Measurements from ENCODE around the gene KASH5. TPM values are rescaled to one million over a fixed set of nuclear protein-coding genes. Genes with fewer than 3 reads are reported as not detected.
"Not testable (repeated sequence)": the region's sequence is repeated elsewhere in the genome, so short reads cannot be mapped to it uniquely, and the experiment has no call there.

The KASH5 gene
- polyA plus RNA-seq, 2 of the 4 experiments (the other 2 are of a cell fraction): 0.08 to 0.17 TPM

DNA sequence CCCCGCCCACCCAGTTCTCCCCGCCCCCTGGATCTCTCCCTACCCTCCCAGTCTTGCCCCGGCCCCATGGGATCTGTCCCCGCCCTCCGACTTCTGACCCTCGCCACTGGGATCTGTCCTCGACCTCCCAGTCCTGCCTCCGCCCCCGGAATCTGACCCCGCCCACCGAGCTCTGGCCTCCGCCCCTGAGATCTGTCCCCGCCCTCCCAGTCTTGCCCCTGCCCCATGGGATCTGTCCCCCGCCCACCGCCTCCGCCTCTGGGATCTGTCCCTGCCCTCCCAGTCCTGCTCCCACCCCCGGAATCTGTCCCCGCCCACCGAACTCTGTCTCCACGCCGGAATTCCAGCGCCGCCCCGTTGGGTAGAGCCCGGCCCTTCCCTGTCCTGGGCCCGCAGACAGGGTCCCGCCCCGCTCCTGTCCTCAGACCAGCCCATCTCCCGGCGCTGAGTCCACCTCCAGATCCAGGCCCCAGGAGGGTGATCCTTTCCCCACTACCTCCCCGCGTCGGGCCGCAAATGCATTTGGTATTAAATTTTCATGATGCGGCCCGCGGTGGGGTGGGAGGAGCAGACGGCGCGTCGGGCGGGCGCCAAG lies 54.8 kb downstream of the KASH5 start:
- POLR2A ChIA-PET: interaction anchor here (0.6 to 1.3 kb wide), 4 partner anchors 9 to 80 kb away, joined by 3 to 7 read pairs (median 6); partner anchors contain the start of genes ALDH16A1, PIH1D1 and TEAD2
- TF ChIP-seq, protein P1, sequence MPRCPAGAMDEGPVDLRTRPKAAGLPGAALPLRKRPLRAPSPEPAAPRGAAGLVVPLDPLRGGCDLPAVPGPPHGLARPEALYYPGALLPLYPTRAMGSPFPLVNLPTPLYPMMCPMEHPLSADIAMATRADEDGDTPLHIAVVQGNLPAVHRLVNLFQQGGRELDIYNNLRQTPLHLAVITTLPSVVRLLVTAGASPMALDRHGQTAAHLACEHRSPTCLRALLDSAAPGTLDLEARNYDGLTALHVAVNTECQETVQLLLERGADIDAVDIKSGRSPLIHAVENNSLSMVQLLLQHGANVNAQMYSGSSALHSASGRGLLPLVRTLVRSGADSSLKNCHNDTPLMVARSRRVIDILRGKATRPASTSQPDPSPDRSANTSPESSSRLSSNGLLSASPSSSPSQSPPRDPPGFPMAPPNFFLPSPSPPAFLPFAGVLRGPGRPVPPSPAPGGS (IDR thresholded peaks at IDR 0.05): 0 out of 3 replicates have a peak, but pooled peaks have one; percentile 31
- peak; percentile 69; the same call in 1 of the 2 replicates for TF ChIP-seq PHF8 (IDR thresholded peaks at IDR 0.05; ENCODE audit: borderline replicate concordance, low read depth)
- TF ChIP-seq, protein P2, sequence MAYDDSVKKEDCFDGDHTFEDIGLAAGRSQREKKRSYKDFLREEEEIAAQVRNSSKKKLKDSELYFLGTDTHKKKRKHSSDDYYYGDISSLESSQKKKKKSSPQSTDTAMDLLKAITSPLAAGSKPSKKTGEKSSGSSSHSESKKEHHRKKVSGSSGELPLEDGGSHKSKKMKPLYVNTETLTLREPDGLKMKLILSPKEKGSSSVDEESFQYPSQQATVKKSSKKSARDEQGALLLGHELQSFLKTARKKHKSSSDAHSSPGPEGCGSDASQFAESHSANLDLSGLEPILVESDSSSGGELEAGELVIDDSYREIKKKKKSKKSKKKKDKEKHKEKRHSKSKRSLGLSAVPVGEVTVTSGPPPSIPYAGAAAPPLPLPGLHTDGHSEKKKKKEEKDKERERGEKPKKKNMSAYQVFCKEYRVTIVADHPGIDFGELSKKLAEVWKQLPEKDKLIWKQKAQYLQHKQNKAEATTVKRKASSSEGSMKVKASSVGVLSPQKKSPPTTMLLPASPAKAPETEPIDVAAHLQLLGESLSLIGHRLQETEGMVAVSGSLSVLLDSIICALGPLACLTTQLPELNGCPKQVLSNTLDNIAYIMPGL (CRISPR knock-in tag; IDR thresholded peaks at IDR 0.05; ENCODE audit: borderline replicate concordance): no peak
- DNase-seq (ENCODE audit: low read depth in 1 of 2, low spot score in 1 of 2) (peak; percentile 96 to 97), FAIRE-seq (no peak), ATAC-seq (peak; percentile 55 to 83)
- Histone ChIP-seq H3K27ac (peak overlapping the region; percentile 85 to 89), H3K9me3 (no peaks in the 10 kb centered on the region), H3K4me3 (peak overlapping the region; percentile 79), H3K4me2 (peak overlapping the region; percentile 99), H3K4me1 (peaks cover 19% of the 10 kb centered on the region)
- WGBS (ENCODE audit: missing lambda C conversion rate): under 1% methylated on average over 36 of the region's 43 CpGs
- CTCF ChIA-PET: interaction anchor here (0.6 to 19.0 kb wide), 29 partner anchors 9 to 679 kb away, joined by 3 to 244 read pairs (median 4); partner anchors contain the start of genes ALDH16A1, DKKL1, GFY and KASH5

DNA sequence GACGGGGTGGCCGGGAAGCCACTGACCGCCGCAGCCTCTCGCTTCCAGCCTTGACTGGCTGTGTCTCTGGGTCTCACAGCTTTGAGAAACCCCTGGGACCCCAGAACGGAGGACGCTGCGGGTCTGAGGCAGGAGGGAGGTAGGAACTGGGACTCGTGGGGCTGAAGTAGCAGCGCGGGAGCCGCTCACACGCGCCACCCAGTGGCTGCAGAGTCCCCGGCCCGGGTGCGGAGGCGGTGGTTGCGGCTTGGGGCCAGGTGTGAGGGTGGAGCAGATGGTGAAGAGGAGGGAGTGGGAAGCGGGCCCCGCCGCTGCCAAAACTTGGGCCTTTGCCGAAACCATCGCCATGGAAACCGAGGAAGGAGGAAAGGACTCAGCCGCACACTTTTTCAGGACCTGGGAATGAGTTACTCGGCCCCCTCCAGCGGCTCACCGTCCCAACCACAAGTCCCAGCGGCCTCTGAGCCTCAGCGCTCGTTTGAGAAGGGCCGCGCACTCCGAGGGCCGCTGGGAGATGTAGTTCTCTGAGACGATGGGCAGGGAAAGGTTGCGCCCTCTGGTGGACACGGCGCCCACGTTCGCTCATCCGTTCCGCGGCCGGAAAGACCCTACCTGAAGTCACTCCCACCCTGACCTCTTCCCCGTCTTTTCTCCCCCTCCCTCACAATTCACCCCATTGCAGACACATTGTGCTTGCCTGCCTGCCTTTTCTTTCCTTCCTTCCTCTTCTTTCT lies 55.5 kb downstream of the KASH5 start:
- 1% methylated on average over 44 of the region's 47 CpGs for WGBS (ENCODE audit: missing lambda C conversion rate)
- no peaks in the 10 kb centered on the region for H3K9me3 ChIP-seq
- H3K4me3 ChIP-seq: peak overlapping the region; percentile 79
- peak; percentile 72 to 85 for ATAC-seq
- POLR2A ChIA-PET: interaction anchor here (0.7 to 1.3 kb wide), 4 partner anchors 8 to 81 kb away, joined by 3 to 7 read pairs (median 4); partner anchors contain the start of genes ALDH16A1, PIH1D1 and TEAD2
- CTCF ChIA-PET: interaction anchor here (0.6 to 19.0 kb wide), 34 partner anchors 8 to 680 kb away, joined by 3 to 244 read pairs (median 4); partner anchors contain the start of genes ALDH16A1, GFY, KASH5 and PIH1D1
- H3K27ac ChIP-seq: peak overlapping the region; percentile 85 to 89
- peaks cover 19% of the 10 kb centered on the region for H3K4me1 ChIP-seq
- H3K4me2 ChIP-seq: peak overlapping the region; percentile 99
- TF ChIP-seq RFX5 (IDR thresholded peaks at IDR 0.05) (no peak), JUN (IDR thresholded peaks at IDR 0.05) (peak in 1 of 2 experiments; percentile 73; a peak in 2 of 5 replicates), HOXB5 (CRISPR knock-in tag; IDR thresholded peaks at IDR 0.05) (peak; percentile 75), POLR2A (IDR thresholded peaks at IDR 0.05; ENCODE audit: low read length) (peak; percentile 21; the same call in 1 of the 2 replicates), TP53 (CRISPR knock-in tag; IDR thresholded peaks at IDR 0.05) (0 out of 2 replicates have a peak, but pooled peaks have one; percentile 29), GATA3 (IDR thresholded peaks at IDR 0.05; ENCODE audit: borderline replicate concordance) (no peak), SMC3 (IDR thresholded peaks at IDR 0.05) (peak; percentile 94), MAZ (IDR thresholded peaks at IDR 0.05; ENCODE audit: borderline replicate concordance, low read depth, low read length) (0 out of 2 replicates have a peak, but pooled peaks have one; percentile 70), RAD21 (conservative IDR thresholded peaks at IDR 0.05 in 1 of 2, IDR thresholded peaks at IDR 0.05 in 1 of 2) (peak; percentile 64 to 82), CEBPB (IDR thresholded peaks at IDR 0.05) (no peak)
- TF ChIP-seq, protein P3, sequence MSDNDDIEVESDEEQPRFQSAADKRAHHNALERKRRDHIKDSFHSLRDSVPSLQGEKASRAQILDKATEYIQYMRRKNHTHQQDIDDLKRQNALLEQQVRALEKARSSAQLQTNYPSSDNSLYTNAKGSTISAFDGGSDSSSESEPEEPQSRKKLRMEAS (IDR thresholded peaks at IDR 0.05): peak; percentile 88
- TF ChIP-seq, protein P4, sequence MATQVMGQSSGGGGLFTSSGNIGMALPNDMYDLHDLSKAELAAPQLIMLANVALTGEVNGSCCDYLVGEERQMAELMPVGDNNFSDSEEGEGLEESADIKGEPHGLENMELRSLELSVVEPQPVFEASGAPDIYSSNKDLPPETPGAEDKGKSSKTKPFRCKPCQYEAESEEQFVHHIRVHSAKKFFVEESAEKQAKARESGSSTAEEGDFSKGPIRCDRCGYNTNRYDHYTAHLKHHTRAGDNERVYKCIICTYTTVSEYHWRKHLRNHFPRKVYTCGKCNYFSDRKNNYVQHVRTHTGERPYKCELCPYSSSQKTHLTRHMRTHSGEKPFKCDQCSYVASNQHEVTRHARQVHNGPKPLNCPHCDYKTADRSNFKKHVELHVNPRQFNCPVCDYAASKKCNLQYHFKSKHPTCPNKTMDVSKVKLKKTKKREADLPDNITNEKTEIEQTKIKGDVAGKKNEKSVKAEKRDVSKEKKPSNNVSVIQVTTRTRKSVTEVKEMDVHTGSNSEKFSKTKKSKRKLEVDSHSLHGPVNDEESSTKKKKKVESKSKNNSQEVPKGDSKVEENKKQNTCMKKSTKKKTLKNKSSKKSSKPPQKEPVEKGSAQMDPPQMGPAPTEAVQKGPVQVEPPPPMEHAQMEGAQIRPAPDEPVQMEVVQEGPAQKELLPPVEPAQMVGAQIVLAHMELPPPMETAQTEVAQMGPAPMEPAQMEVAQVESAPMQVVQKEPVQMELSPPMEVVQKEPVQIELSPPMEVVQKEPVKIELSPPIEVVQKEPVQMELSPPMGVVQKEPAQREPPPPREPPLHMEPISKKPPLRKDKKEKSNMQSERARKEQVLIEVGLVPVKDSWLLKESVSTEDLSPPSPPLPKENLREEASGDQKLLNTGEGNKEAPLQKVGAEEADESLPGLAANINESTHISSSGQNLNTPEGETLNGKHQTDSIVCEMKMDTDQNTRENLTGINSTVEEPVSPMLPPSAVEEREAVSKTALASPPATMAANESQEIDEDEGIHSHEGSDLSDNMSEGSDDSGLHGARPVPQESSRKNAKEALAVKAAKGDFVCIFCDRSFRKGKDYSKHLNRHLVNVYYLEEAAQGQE (IDR thresholded peaks at IDR 0.05): no peak
- TF ChIP-seq, protein P5, sequence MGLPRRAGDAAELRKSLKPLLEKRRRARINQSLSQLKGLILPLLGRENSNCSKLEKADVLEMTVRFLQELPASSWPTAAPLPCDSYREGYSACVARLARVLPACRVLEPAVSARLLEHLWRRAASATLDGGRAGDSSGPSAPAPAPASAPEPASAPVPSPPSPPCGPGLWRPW (IDR thresholded peaks at IDR 0.05): no peak
- TF ChIP-seq, protein P6, sequence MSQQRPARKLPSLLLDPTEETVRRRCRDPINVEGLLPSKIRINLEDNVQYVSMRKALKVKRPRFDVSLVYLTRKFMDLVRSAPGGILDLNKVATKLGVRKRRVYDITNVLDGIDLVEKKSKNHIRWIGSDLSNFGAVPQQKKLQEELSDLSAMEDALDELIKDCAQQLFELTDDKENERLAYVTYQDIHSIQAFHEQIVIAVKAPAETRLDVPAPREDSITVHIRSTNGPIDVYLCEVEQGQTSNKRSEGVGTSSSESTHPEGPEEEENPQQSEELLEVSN (IDR thresholded peaks at IDR 0.05; ENCODE audit: borderline replicate concordance, low read depth): 0 out of 2 replicates have a peak, but pooled peaks have one; percentile 53
- TF ChIP-seq, protein P7, sequence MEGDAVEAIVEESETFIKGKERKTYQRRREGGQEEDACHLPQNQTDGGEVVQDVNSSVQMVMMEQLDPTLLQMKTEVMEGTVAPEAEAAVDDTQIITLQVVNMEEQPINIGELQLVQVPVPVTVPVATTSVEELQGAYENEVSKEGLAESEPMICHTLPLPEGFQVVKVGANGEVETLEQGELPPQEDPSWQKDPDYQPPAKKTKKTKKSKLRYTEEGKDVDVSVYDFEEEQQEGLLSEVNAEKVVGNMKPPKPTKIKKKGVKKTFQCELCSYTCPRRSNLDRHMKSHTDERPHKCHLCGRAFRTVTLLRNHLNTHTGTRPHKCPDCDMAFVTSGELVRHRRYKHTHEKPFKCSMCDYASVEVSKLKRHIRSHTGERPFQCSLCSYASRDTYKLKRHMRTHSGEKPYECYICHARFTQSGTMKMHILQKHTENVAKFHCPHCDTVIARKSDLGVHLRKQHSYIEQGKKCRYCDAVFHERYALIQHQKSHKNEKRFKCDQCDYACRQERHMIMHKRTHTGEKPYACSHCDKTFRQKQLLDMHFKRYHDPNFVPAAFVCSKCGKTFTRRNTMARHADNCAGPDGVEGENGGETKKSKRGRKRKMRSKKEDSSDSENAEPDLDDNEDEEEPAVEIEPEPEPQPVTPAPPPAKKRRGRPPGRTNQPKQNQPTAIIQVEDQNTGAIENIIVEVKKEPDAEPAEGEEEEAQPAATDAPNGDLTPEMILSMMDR (IDR thresholded peaks at IDR 0.05): peak; percentile 97
- DNase-seq (ENCODE audit: low read depth in 1 of 2, low spot score in 1 of 2): peak; percentile 94 to 97
- FAIRE-seq: peak; percentile 77

DNA sequence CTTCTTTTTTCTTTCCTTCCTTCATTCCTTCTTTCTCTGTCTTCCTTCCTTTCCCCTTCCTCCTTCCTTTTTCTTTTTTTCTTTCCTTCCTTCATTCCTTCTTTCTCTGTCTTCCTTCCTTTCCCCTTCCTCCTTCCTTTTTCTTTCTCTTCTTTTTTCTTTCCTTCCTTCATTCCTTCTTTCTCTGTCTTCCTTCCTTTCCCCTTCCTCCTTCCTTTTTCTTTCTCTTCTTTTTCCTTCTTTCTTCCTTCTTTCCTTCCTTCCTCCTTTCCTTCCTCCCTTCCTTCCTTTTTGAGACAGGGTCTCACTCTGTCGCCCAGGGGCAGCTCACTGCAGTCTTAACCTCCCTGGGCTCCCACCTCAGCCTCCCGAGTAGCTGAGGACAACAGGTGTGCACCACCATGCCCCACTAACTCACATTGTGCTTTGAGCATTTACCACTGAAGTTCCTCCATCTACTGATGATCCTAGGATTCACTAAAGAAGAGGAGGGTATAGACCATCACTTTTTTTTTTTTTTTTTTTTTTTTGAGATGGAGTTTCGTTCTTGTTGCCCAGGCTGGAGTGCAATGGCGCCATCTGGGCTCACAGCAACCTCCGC lies 56.2 kb downstream of the KASH5 start:
- not testable (repeated sequence) for FAIRE-seq; H3K9me3 ChIP-seq; DNase-seq (ENCODE audit: low read depth in 1 of 2, low spot score in 1 of 2); ATAC-seq; H3K27ac ChIP-seq; H3K4me3 ChIP-seq
- POLR2A ChIA-PET: interaction anchor here (0.7 kb wide), 2 partner anchors 53 to 61 kb away, joined by 3 to 4 read pairs; no protein-coding TSS in a partner anchor
- peaks cover 19% of the 10 kb centered on the region for H3K4me1 ChIP-seq
- WGBS (ENCODE audit: missing lambda C conversion rate): 73% methylated on average over 5 of the region's 5 CpGs
- peak overlapping the region; percentile 99 for H3K4me2 ChIP-seq
- CTCF ChIA-PET: interaction anchor here (0.6 to 19.0 kb wide), 18 partner anchors 8 to 330 kb away, joined by 3 to 244 read pairs (median 4); partner anchors contain the start of genes KASH5, NOSIP and PRRG2

All from A549 (cell line).